Brain microvascular endothelial cell (primary cell): ENCODE measurements around the gene TMPRSS13.

Experiments
- DNase-seq: peaks from one replicate; pipeline ENCODE4 v3.0.0-alpha.2; 2020
- H3K27ac ChIP-seq: fragments of 250-450 bp; sonication (Bioruptor Pico); 2 replicates; pipeline ENCODE4 v1.5.1; 2020; ENCODE audit warnings: mild to moderate bottlenecking, moderate library complexity
- H3K27me3 ChIP-seq: fragments of 250-450 bp; sonication (Bioruptor Pico); replicated peaks from 2 replicates; pipeline ENCODE4 v1.5.1; 2020; ENCODE audit warnings: mild to moderate bottlenecking
- H3K36me3 ChIP-seq: fragments of 250-450 bp; sonication (Bioruptor Pico); replicated peaks from 2 replicates; pipeline ENCODE4 v1.5.1; 2020; ENCODE audit warnings: mild to moderate bottlenecking
- H3K4me3 ChIP-seq: 2 replicates; pipeline ENCODE4 v1.5.1; 2011; ENCODE audit warnings: low read depth, mild to moderate bottlenecking, control low read depth, low read length, moderate library complexity
- CTCF ChIP-seq: IDR thresholded peaks from 2 replicates; pipeline ENCODE4 v1.5.1; 2011; ENCODE audit warnings: low read depth, mild to moderate bottlenecking, moderate library complexity, low read length, control low read depth, inconsistent platforms; ENCODE audit errors: missing control alignments
- in situ Hi-C: cut with HindIII; loops from 2 replicates; pipeline ENCODE4 v1.10.0; 2017; ENCODE audit warnings: low sequenced_read_pairs, low pct_ligation_motif_present

The TMPRSS13 gene

DNA sequence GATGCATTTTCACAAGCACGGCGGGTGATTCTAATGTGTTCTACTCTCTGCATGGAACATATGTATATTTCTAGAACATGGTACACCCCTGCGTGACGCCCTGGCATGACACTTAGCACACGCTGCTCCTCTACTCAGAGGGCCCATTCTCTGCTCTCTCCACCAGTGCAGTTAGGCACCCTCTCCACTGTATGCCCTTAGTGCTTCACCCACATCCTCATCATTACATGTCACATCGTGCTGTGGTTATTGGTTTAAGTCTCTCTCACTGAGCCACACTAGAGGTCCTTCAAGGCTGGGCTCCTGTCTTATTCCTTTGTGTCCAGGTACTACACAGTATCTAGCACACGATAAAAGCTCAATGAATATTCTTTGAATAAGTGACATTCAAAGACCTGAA lies 16.7 kb downstream of the TMPRSS13 start:
- Histone ChIP-seq H3K27ac (no peak overlapping the region), H3K27me3 (no peaks in the 10 kb centered on the region), H3K4me3 (no peak overlapping the region), H3K36me3 (no peaks in the 10 kb centered on the region)
- in situ Hi-C loops, result no loop called here
- DNase-seq, result no peak
- no peak for TF ChIP-seq CTCF

DNA sequence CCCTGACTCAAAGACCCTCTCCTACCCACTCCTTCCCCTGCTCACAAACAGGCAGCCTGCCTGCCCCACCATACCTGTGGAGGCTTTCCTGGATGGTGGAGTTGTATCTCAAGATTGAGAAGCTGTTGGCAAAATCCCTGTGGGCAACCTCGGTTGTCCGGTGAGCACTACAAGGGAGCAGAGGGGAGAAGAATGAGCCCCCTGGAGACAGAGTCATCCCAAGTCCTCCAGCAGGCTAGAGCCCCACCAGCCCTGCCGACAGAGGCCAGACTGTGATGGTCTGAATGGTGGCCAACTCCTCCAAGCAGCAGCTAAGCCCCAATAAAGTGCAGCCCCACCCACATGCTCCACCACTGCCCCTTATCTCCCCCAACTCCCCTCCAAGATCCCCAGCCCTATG lies 17.5 kb downstream of the TMPRSS13 start:
- no peaks in the 10 kb centered on the region for H3K36me3 ChIP-seq
- no peak overlapping the region for H3K4me3 ChIP-seq
- H3K27me3 ChIP-seq, result no peaks in the 10 kb centered on the region
- H3K27ac ChIP-seq, result no peak overlapping the region
- TF ChIP-seq CTCF, result no peak
- in situ Hi-C loops, result no loop called here
- no peak for DNase-seq

GRCh38 chr11:117910941-117911655 lies 18.1 kb downstream of the TMPRSS13 start:
- no peak for TF ChIP-seq CTCF

GRCh38 chr11:117910525-117910924 lies 18.7 kb downstream of the TMPRSS13 start:
- no peaks in the 10 kb centered on the region for H3K27me3 ChIP-seq
- no peak for TF ChIP-seq CTCF
- H3K4me3 ChIP-seq, result no peak overlapping the region
- no peaks in the 10 kb centered on the region for H3K36me3 ChIP-seq
- DNase-seq, result no peak
- in situ Hi-C loops, result no loop called here
- no peak overlapping the region for H3K27ac ChIP-seq

More at GRCh38 chr11:117910941-117911655, 18.1 kb downstream of the TMPRSS13 start:
- no peaks in the 10 kb centered on the region for H3K27me3 ChIP-seq
- H3K4me3 ChIP-seq, result no peak overlapping the region
- H3K27ac ChIP-seq, result no peak overlapping the region
- DNase-seq, result no peak
- in situ Hi-C loops, result no loop called here
- no peaks in the 10 kb centered on the region for H3K36me3 ChIP-seq

DNA sequence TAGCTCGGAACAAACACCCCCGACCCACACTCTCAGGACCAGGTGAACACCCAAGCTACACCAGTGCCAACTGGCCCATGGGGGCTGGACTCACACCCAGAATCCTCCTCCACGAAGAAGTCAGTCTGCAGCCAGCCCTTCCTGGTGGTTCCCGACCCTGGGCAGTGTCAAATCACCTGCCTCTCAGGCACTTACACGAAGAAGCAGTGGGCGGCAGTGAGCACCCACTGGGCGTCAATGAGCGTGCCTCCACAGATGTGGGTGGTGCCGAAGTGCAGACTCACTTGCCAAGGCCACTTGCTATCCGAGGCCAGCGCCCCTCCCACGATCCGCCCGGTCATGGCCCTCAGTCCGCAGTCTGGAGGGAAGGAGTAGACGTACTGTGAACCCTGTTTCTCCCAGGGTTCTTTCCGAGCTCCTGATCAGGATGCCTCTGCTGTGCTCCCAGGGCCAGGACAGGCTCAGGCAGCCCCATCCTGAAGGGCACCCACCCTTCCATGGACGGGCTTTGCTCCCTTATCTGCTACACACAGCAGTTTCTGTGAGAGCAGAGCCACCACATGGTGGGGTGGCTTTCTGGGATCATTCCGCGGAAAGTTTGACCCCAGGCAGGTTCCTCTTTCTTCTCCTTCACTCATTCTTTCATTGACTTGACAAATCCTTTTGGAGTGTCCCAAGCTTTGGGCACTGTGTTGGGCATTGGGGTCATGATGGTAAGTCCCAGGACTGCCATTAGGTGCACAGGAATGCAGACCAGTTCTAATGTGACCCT lies 19.4 kb downstream of the TMPRSS13 start:
- in situ Hi-C loops, result no loop called here
- Histone ChIP-seq H3K36me3 (no peaks in the 10 kb centered on the region), H3K4me3 (no peak overlapping the region), H3K27me3 (no peaks in the 10 kb centered on the region), H3K27ac (no peak overlapping the region)
- no peak for TF ChIP-seq CTCF
- DNase-seq, result no peak
